NCI-H748 (cell line): Measurements from ENCODE around the gene LPAR5.

ENCODE experiments used
- DNase-seq: peaks from one replicate; lab custom pipeline; 2025; ENCODE audit not compliant: unreplicated experiment; lab: John Stamatoyannopoulos, UW

LPAR5 gene

GRCh38 chr12:6635856-6636531 is at the start of gene LPAR5:
Gene LPAR5, minus strand, starts transcription at chr12:6635959. Its CDS starts 14,711 bp downstream, at chr12:6621248.
- no peak for DNase-seq

- DNase-seq = peak; percentile 31
Observed at GRCh38 chr12:6684609-6685008, 48.9 kb upstream of the LPAR5 start.

GRCh38 chr12:6676962-6677361 is 41.2 kb upstream of the LPAR5 start:
- no peak for DNase-seq

GRCh38 chr12:6672143-6672542 is 36.4 kb upstream of the LPAR5 start:
- no peak for DNase-seq

- DNase-seq = peak; percentile 9
Observed at GRCh38 chr12:6667559-6668210, 31.9 kb upstream of the LPAR5 start.

- no peak for DNase-seq
Observed at GRCh38 chr12:6666211-6666610, 30.5 kb upstream of the LPAR5 start.

GRCh38 chr12:6664902-6665301 is 29.1 kb upstream of the LPAR5 start:
- DNase-seq = no peak

- peak; percentile 99 for DNase-seq
Observed at GRCh38 chr12:6662906-6663742, 27.4 kb upstream of the LPAR5 start, which contains the start of gene ING4. Gene ING4, minus strand, starts transcription at chr12:6663119. Its CDS starts 18 bp downstream, at chr12:6663101.

GRCh38 chr12:6662602-6662905 is 26.8 kb upstream of the LPAR5 start:
- no peak for DNase-seq

- no peak for DNase-seq
Observed at GRCh38 chr12:6653987-6654386, 18.2 kb upstream of the LPAR5 start.

GRCh38 chr12:6653342-6653741 is 17.6 kb upstream of the LPAR5 start:
- no peak for DNase-seq

- DNase-seq = no peak
Observed at GRCh38 chr12:6652391-6652790, 16.6 kb upstream of the LPAR5 start.

- no peak for DNase-seq
Observed at GRCh38 chr12:6650832-6651231, 15.1 kb upstream of the LPAR5 start.

- DNase-seq = peak; percentile 77
Observed at GRCh38 chr12:6647083-6647604, 11.4 kb upstream of the LPAR5 start, which contains the start of gene ACRBP. Gene ACRBP, minus strand, starts transcription at chr12:6647432. Its CDS starts 66 bp downstream, at chr12:6647366.

GRCh38 chr12:6646276-6647082 is 10.7 kb upstream of the LPAR5 start:
- peak; percentile 33 for DNase-seq

- DNase-seq = peak; percentile 63
Observed at GRCh38 chr12:6644903-6645302, 9.1 kb upstream of the LPAR5 start.

GRCh38 chr12:6644257-6644596 is 8.5 kb upstream of the LPAR5 start:
- DNase-seq = no peak

GRCh38 chr12:6643569-6644256 is 8.0 kb upstream of the LPAR5 start:
- no peak for DNase-seq

GRCh38 chr12:6641131-6641530 is 5.4 kb upstream of the LPAR5 start:
- DNase-seq = no peak

GRCh38 chr12:6640497-6640896 is 4.7 kb upstream of the LPAR5 start:
- no peak for DNase-seq
